Stimulated activated CD4-positive, alpha-beta T cell treated with anti-CD3 and anti-CD28 coated beads, Interleukin-1b, Interleukin-23, amount 100 ng/mL, for 4 hours (primary cell): Measurements from ENCODE around the gene NPPB.

ENCODE experiments used
- DNase-seq, 2 donors: peaks; one replicate each; pipeline ENCODE4 v3.0.0-alpha.2; 2020; ENCODE audit warnings: low read depth in 2 of 2

Gene NPPB

GRCh38 chr1:11857164-11857851 lies 1.4 kb downstream of the NPPB start:
- DNase-seq: no peak

- DNase-seq: no peak
Observed at GRCh38 chr1:11856698-11857097, 2.0 kb downstream of the NPPB start.

GRCh38 chr1:11855430-11855829 lies 3.3 kb downstream of the NPPB start:
- no peak for DNase-seq

- no peak for DNase-seq
Observed at GRCh38 chr1:11854519-11854918, 4.2 kb downstream of the NPPB start.

DNA sequence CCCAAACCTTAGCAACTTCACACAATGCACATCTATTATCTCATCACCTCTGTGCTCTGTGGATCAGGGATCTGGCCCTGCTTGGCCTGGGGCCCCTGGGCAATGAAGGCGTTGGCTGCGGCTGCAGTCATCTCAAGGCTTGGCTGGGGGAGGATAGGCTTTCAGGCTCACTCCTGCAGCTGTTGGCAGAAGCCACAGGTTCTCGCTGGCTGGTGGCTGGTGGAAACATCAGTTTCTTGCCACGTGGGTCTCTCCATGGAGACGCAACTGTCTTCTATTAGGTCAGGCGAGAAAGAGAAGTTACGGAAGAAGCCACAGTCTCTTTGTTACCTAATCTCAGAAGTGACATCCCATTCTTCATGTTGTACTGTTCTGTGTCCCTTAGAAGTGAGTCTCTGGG lies 7.6 kb downstream of the NPPB start:
- DNase-seq: no peak

DNA sequence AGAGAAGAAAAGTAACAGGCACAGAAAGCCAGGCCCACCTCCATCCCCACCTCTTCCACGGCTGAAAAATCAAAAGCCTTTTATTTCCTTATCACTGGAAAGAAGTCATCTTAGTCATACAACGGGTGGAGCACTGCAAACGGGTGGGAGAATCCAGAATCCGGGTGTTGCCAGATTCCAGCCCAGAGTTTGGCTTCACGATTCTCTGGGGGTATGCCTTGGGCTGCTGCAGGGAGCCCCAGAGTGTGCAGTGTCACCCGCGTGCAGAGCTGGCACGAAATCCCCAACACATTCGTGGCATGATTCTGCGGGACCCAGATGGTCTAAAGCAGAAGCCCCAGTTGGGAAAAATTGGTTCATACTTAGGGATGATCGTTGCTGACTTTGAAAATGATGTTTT lies 8.6 kb downstream of the NPPB start:
- DNase-seq: no peak

- DNase-seq: no peak
Observed at GRCh38 chr1:11848373-11848700, 10.4 kb downstream of the NPPB start.

DNA sequence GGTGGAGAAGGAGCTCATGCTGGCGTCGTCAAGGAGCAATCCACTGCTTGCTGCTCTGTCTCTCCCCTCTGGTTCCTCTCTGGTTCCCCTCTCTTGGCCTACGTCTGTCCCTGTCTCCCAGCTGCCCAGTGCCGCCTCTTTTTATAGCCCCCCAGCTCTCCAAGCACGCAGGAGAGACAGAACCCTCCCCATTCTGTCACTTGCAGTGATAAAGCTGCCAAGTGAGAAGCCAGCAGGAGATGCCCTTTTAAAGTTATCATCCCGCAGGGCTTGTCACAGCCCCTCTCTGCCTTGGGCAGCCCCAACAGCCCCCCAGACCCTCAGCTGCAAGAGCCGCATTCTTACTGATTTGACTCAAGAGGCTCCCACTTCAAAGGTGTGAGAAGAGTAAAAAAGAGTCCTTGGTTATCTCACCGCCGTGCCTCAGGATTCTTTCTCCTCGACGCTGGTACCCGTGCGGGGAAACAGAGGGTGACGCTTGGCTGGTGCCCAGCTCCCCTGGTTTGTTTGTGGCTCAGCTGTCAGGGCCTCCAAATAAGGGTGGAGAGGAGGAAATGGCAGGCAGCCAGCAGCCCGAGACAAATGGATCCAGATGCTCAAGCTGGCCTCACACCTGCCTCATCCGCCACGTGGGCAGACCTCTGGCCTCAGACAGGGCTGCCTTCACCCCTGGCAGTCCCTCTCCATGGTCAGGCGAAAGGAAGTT lies 10.9 kb downstream of the NPPB start, which contains the start of gene NPPA:
NPPA (minus strand) TSS at position 117 of the 706 bp plus-strand sequence; CDS start at position 18, 99 bp downstream.
- DNase-seq: no peak

DNA sequence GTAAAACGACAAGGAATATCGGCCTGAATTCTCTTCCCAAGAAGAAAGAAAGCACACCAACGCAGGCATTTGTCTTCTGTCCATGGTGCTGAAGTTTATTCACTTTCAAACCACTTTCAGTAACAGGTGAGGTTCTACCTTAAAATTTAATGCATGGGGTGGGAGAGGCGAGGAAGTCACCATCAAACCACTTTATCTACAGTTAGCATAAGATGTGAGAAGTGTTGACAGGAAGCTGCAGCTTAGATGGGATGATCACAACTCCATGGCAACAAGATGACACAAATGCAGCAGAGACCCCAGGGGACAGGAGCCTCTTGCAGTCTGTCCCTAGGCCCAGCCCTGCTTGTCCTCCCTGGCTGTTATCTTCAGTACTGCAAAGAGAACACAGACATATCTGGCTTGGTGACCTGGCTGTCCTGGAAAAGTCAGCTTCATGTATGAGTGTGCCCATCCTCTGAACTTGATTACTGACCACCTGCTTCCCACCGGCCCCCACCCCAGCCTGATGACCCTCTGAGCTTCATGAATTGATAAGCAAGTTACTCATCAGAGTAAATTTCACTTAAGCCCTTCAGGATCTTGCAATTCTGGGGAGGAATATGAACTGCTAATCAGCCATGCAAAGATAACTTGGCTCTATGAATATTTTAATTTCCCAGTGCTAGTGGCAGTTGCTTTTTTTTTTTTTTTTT lies 13.0 kb downstream of the NPPB start:
- no peak for DNase-seq

DNA sequence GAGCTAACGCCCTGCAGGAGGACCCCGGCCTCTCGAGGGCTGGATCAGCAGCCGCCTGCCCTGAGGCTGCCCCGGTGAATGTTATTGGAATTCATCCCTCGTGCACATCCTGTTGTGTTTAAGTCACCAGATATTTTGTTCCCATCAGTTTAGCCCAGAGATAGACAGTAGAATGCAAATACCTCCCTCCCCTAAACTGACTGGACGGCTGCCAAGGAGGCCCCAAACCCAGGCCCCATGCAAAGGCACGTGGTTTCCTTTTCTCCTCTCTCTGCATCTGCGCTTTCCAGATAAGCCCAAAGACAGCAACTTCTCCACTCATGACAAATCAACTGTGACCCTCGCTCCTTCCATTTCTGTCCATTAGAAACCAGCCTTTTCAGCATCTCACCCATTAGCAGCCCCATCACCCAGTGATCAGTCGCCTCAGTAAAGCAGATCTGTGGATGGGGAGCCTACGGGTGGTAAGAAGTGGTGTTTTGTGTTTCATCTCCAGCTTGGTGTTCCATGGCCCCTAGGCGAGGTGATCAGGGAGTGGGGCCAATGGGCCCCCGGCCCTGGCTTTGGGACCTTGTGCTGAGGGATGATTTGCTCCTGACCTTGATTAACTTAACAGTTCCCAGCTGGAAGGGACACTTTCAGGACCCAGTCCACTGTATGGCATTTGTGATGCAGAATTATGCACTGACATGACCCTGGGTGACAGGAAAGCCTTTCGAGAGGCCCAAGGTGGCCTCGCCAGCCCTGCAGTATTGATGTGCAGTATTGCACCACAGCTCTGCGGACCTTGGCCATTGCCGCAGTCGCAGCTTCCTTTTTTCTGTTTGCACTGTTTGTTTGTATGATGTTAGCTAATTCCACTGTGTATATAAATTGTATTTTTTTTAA lies 16.3 kb downstream of the NPPB start:
- no peak for DNase-seq

- no peak for DNase-seq
Observed at GRCh38 chr1:11841245-11842153, 17.2 kb downstream of the NPPB start.

- no peak for DNase-seq
Observed at GRCh38 chr1:11839727-11840705, 18.7 kb downstream of the NPPB start.

- DNase-seq: peak; percentile 67 to 70
Observed at GRCh38 chr1:11838349-11839272, 20.1 kb downstream of the NPPB start.

DNA sequence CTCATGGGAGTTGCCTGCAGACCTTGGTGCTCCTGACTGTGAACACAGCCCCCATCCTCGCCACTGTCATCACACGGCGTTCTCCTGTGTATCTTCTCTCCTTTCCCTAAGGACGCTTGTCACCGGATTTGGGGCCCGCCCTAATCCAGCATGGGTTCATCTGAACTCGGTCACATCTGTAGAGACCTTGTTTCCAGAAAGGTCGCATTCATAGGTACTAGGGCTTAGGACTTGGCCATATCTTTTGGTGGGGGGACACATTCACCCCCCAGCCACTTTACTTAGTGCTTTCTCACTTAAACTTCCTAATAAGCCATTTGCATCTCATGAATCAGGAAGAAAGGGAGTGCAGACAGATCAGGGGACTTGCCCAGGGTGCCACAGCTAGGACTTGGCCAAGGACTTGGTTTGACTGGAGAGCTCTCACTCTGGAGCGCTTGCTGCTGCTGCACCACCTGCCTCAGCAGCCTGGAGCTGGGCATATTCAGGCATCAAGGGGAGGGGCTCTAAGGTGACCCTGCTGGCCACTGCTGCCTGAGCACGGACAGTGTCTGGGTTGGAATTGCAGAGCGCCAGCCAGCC lies 20.9 kb downstream of the NPPB start:
- DNase-seq: no peak

DNA sequence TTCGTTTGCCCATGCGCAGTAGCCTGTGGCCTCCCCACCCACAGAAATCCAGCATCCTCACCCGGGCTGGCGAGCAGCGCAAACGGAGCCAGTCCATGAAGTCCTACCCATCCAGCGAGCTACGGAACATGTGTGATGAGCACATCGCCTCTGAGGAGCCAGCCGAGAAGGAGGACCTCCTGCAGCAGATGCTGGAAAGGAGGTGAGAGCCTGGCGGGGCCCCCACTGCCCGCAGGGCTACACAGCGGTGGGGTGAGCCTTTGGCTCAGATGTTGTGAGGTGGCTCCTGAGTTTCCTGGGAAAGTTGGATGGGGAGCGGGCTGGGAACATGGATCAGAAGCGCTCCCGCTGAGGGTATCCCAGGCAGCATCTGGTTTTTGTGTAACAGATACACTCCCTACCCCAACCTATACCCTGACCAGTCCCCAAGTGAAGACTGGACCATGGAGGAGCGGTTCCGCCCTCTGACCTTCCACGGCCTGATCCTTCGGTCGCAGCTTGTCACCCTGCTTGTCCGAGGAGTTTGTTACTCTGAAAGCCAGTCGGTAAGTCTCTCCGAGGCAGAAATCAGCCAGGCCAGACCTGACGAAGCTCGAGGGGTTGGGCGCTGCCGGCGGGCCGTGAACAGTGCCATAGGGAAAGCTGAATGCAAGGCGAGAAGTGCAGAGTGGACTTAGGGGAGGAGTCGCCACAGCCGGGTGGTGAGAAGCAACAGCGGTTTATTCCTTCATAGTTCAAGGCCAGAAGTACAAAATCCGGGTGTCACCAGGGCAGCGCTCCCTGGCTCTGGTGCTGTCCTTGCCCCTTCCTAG lies 21.6 kb downstream of the NPPB start:
- no peak for DNase-seq

- DNase-seq: no peak
Observed at GRCh38 chr1:11835441-11836225, 23.1 kb downstream of the NPPB start.

DNA sequence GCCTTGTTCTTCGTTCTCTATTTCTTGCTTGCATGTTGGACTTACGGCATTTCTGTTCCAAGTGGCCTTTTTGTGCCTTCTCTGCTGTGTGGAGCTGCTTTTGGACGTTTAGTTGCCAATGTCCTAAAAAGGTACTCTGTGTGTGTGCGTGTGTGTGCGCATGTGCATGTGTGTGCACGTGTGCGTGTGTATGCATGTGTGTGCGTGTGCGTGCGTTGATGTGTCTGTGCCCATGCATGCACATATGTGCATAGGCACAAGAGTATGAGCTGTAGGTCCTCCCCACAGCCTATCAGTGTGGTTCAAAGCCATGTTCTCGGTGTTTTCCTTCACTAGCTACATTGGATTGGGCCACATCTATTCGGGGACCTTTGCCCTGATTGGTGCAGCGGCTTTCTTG lies 24.8 kb downstream of the NPPB start:
- no peak for DNase-seq
